ENCODE measurements around the gene MAP2K2.
"Not testable (repeated sequence)": the region's sequence is repeated elsewhere in the genome, so short reads cannot be mapped to it uniquely, and the experiment has no call there.

MAP2K2 gene

DNA sequence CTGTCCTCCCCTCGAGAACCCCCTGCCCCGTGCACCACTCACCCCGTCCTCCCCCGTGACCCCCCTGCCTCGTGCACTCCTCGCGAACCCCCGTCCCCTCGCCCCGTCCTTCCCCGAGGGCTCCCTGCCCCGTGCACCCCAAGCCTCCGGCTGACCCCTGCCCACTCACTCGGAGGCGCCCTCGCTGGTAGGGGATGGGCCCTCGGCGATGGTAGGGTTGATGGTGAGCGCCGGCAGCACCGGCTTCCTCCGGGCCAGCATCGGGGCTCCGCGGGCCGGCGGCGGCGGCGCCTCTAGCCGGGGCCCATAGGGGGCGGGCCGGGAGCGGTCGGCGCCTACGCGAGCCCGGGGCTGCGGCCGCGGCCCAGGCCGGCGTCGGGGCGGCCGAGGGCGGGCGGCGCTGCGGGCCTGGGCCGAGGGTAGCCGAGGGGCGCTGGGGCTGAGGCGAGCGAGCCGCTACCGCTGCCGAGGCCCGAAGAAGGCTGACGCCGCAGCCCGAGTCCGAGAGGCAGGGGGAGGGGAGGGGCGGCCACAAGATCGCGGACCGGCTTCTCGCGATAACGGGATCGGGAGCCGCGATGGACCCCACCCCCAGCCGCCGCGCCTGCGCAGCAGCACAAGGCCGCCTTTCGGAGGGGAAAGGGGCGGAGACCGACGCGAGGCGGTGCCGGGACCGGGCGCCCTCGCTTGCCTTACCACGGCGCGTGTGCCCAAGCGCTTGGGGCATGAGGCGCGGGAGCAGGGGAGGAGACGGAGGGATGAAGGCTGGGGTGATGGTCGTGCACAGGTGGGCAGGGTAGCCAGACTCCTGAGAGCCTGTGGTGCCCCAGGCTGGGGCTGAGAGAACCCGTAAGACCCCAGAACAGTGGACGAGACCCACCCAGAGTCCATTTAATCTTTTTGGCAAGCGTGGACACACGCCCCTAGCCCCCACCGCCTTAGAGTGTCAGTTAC is at the start of gene MAP2K2:
MAP2K2 (minus strand) TSS at position 508 of the 954 bp plus-strand sequence; CDS start at position 261, 247 bp downstream.
- Histone ChIP-seq H3K4me3 (peak within 1 kb of the TSS; percentile 64), H3K4me1 (peaks cover 10% of the 10 kb centered on the region), H3K27me3 (ENCODE audit: low read depth) (no peaks in the 10 kb centered on the region), H3K9me3 (no peaks in the 10 kb centered on the region), H3K36me3 (replicated peaks) (peaks cover 3% of the 10 kb centered on the region; the same call in 1 of the 2 replicates)
- DNase-seq (ENCODE audit: low spot score in 2 of 2) = peak; percentile 85 to 97
- in situ Hi-C loops (cut with MboI; ENCODE audit: low sequenced_read_pairs) = no loop called here

DNA sequence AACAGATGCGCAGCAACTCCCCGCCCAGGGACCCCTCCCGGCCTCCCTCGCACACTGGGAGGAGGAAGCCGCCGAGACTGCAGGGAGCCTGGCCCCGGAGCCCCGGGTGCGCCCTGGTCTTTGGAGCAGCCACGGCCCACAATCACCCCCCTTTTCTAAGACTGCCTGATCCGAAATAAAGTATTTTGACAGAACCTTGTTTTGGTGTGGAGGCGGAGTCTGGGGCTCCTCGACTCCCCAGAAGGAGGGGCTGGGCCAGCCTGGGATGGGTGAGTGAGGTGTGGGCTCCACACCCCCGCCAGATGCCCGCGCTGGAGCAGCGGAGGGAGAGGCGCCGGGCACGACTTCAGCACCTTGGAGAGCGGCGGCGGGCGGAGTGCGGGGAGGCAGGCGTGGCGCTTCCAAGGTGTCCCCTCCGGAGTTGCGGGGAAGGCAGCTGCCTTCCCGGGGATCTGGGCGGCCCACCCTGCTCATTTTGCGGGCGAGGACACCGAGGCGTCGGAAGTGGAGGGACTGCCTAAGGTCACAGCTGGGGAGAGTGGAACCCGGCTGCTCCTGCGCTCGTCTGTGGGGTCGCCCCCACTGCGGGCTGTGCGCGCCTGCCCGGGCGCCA is 49.0 kb upstream of the MAP2K2 start:
- H3K36me3 ChIP-seq (replicated peaks) = no peaks in the 10 kb centered on the region
- H3K9me3 ChIP-seq = no peaks in the 10 kb centered on the region
- in situ Hi-C loops (cut with MboI; ENCODE audit: low sequenced_read_pairs) = no loop called here
- H3K27me3 ChIP-seq (ENCODE audit: low read depth) = peaks cover 6% of the 10 kb centered on the region
- DNase-seq (ENCODE audit: low spot score in 2 of 2) = peak; percentile 27 to 85
- no peak overlapping the region for H3K4me3 ChIP-seq
- no peaks in the 10 kb centered on the region for H3K4me1 ChIP-seq

DNA sequence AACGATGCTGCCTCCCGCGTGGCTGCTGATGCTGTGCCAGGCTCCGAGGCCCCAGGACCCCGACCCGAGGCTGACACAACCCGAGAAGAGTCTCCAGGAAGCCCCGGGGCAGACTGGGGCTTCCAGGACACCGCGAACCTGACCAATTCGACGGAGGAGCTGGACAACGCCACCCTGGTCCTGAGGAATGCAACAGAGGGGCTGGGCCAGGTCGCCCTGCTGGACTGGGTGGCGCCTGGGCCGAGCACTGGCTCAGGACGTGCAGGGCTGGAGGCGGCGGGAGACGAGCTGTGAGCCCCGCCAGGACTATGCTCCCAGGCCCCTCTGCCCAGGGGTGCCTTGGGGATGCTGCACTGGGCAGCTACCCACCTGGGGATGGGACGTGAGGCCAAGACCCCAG is 47.8 kb upstream of the MAP2K2 start:
- DNase-seq (ENCODE audit: low spot score in 2 of 2) = no peak
- Histone ChIP-seq H3K4me3 (no peak overlapping the region), H3K9me3 (no peaks in the 10 kb centered on the region), H3K27me3 (ENCODE audit: low read depth) (peaks cover 6% of the 10 kb centered on the region), H3K36me3 (replicated peaks) (no peaks in the 10 kb centered on the region), H3K4me1 (no peaks in the 10 kb centered on the region)
- in situ Hi-C loops (cut with MboI; ENCODE audit: low sequenced_read_pairs) = no loop called here

DNA sequence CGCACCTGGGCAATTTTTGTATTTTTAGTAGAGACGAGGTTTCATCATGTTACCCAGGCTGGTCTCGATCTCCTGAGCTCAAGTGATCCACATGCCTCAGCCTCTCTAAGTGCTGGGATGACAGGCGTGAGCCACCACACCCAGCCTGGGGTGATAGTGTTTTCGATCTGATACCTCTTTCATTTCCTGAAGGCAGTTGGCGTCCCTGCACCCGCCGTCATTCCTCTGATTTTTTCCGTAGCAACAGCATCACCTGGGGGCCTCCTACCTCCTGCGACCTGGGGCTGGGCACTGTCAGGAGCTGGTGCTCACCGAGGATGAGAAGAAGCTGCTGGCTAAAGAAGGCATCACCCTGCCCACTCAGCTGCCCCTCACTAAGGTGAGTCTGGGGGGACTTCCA is 40.3 kb upstream of the MAP2K2 start:
- in situ Hi-C loops (cut with MboI; ENCODE audit: low sequenced_read_pairs) = no loop called here
- Histone ChIP-seq H3K4me3 (no peak overlapping the region), H3K4me1 (no peaks in the 10 kb centered on the region), H3K36me3 (replicated peaks) (no peaks in the 10 kb centered on the region), H3K9me3 (no peaks in the 10 kb centered on the region), H3K27me3 (ENCODE audit: low read depth) (peaks cover 24% of the 10 kb centered on the region)
- DNase-seq (ENCODE audit: low spot score in 2 of 2) = no peak

DNA sequence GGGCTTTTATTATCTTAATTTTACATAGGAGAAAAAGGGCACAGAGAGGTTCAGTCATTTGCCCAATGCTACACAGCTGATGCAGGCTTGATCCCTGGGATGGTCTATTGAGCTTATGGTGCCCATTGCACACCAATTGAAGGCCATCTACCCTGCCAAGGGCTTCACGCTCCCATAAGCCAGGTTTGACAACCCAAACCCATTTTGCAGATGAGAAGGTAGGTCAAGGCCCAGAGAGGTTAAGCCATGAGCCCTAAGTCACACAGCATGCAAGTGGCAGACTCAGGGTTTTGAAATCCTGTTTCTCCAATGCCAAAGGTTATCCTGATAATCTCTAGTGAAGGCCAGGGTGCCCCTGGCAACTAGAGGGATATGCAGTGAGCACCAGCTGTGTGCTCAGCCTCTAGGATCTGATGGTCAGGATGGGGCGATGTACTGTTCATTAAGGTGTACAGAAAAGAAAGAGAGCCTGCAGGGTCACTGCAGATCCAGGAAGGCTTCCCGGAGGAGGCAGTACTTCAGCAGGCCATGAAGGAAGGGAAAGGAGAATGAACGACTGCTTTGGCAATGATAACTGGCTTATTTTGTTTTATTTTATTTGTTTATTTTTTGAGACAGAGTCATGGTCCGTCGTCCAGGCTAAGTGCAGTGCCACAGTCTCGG is 37.6 kb upstream of the MAP2K2 start:
- DNase-seq (ENCODE audit: low spot score in 2 of 2) = no peak
- in situ Hi-C loops (cut with MboI; ENCODE audit: low sequenced_read_pairs) = no loop called here
- Histone ChIP-seq H3K4me3 (no peak overlapping the region), H3K36me3 (replicated peaks) (no peaks in the 10 kb centered on the region), H3K9me3 (no peaks in the 10 kb centered on the region), H3K27me3 (ENCODE audit: low read depth) (peaks cover 21% of the 10 kb centered on the region), H3K4me1 (no peaks in the 10 kb centered on the region)

DNA sequence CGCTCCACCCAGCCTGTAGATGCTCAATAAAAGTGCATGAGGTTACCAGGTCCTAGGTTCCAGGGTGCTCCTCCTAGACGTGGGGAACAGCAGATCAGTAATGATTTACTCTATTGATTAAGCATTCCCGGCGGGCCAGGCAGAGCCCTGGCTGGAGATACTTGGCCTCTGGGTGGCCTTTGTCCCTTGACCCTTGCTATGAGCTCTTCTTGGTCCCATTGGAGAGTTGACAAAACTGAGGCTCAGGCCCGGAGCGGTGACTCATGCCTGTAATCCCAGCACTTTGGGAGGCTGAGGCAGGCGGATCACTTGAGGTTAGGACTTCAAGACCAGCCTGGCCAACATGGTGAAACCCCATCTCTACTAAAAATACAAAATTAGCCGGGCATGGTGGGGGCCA is 34.0 kb upstream of the MAP2K2 start:
- DNase-seq (ENCODE audit: low spot score in 2 of 2); H3K4me3 ChIP-seq; H3K36me3 ChIP-seq (replicated peaks); in situ Hi-C loops (cut with MboI; ENCODE audit: low sequenced_read_pairs); H3K4me1 ChIP-seq; H3K9me3 ChIP-seq: not testable (repeated sequence)
- H3K27me3 ChIP-seq (ENCODE audit: low read depth) = peaks cover 19% of the 10 kb centered on the region

DNA sequence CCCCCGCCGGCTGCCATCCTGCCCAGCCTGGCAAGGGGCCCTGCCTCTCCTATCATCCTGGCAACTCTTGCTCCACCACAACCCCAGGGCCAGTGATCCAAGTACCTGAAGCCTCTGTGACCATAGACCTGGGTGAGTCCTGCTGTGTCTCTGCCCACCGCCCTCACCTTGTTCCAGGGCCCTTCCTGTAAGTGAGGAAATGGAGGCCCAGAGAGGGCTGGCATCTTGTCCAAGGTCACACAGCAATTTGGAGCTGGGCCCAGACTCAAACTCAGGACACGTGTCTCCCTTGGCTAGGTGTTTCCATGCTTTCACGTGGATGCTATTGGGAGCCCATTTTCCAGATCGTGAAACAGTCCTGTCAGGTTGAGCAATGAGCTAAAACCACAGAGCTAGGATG is 33.2 kb upstream of the MAP2K2 start:
- no peaks in the 10 kb centered on the region for H3K36me3 ChIP-seq (replicated peaks)
- no peak overlapping the region for H3K4me3 ChIP-seq
- peaks cover 19% of the 10 kb centered on the region for H3K27me3 ChIP-seq (ENCODE audit: low read depth)
- no peaks in the 10 kb centered on the region for H3K4me1 ChIP-seq
- H3K9me3 ChIP-seq = no peaks in the 10 kb centered on the region
- no peak for DNase-seq (ENCODE audit: low spot score in 2 of 2)
- in situ Hi-C loops (cut with MboI; ENCODE audit: low sequenced_read_pairs) = no loop called here

DNA sequence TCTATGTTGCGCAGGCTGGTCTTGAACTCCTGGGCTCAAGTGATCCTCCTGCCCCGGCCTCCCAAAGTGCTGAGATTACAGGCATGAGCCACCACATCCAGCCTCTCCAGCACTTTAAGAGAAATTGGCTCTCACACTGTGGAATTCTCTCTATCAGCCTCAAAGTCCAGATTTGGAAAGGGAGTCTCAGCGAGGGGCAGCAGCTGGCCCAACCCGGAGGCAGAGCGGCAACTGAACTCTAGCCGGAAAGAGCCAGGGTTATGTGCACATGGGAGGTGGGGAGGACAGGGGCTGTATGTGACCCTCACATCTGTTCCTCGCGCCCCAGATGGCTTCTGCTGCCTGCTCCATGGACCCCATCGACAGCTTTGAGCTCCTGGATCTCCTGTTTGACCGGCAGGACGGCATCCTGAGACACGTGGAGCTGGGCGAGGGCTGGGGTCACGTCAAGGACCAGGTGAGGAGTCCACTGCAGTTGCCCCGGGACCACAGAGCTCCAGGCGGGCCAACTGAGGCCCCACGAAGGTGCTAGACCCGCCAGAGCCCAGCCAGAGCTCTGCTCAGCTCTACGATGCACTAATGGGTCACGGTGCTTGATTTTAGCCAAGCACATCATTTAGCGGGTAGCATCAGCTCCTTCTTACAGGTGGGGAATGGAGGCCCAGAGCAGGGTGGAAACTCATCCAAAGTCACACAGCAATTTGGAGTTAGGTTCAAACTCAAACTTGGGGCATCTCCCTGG is 30.8 kb upstream of the MAP2K2 start:
- no peak for DNase-seq (ENCODE audit: low spot score in 2 of 2)
- Histone ChIP-seq H3K36me3 (replicated peaks) (no peaks in the 10 kb centered on the region), H3K9me3 (no peaks in the 10 kb centered on the region), H3K4me1 (no peaks in the 10 kb centered on the region), H3K4me3 (no peak overlapping the region), H3K27me3 (ENCODE audit: low read depth) (peaks cover 25% of the 10 kb centered on the region)
- in situ Hi-C loops (cut with MboI; ENCODE audit: low sequenced_read_pairs) = no loop called here

DNA sequence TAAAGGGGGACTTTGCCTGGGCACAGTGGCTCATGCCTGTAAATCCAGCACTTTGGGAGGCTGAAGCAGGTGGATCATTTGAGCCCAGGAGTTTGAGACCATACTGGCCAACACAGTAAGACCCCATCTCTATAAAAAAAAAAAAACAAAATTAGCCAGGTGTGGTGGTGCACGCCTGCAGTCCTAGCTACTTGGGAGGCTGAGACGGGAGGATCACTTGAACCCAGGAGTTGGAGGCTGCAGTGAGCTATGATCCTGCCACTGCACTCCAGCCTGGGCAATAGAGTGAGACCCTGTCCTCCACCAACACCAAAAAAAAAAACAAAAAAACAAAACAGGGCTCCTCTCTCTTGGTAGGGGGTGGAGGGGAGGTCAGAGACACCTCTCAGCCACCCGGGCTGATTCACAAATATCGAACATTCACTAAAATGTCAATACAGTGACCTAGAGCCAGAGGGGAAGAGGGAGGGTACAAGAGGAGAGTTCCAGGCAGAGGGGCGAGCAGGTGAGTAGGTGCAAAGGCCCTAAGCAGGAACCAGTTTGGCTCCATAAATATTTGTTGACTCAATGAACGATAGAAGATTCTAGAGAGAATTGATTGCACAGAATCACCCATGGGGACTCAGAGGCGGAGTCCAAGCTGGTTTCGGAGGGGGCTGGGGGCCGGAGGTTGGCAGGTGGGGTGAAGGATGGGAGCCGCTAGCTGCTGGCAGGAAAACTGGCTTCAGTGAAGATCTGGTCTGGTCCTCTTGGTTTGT is 28.5 kb upstream of the MAP2K2 start:
- Histone ChIP-seq H3K27me3 (ENCODE audit: low read depth) (peaks cover 28% of the 10 kb centered on the region), H3K4me1 (no peaks in the 10 kb centered on the region), H3K9me3 (no peaks in the 10 kb centered on the region), H3K4me3 (no peak overlapping the region), H3K36me3 (replicated peaks) (no peaks in the 10 kb centered on the region)
- in situ Hi-C loops (cut with MboI; ENCODE audit: low sequenced_read_pairs) = no loop called here
- DNase-seq (ENCODE audit: low spot score in 2 of 2) = no peak

DNA sequence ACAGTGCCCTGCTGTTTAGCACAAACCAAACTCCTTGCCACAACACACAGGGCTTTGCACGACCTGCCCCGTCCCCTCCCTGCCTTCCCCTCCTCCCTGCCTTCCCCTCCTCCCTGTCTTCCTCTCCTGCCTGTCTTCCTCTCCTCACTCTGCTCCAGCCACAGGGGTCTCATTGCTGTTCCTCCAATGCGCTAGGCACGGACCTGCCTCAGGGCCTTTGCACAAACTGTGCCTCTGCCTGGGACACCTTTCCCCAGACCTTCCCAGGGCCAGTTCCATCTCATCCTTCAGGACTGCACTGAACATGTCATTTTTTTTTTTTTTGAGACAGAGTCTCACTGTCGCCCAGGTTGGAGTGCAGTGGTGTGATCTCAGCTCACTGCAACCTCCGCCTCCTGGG is 27.7 kb upstream of the MAP2K2 start:
- in situ Hi-C loops (cut with MboI; ENCODE audit: low sequenced_read_pairs) = no loop called here
- Histone ChIP-seq H3K36me3 (replicated peaks) (no peaks in the 10 kb centered on the region), H3K4me1 (no peaks in the 10 kb centered on the region), H3K27me3 (ENCODE audit: low read depth) (peaks cover 28% of the 10 kb centered on the region), H3K4me3 (no peak overlapping the region), H3K9me3 (no peaks in the 10 kb centered on the region)
- DNase-seq (ENCODE audit: low spot score in 2 of 2) = no peak

DNA sequence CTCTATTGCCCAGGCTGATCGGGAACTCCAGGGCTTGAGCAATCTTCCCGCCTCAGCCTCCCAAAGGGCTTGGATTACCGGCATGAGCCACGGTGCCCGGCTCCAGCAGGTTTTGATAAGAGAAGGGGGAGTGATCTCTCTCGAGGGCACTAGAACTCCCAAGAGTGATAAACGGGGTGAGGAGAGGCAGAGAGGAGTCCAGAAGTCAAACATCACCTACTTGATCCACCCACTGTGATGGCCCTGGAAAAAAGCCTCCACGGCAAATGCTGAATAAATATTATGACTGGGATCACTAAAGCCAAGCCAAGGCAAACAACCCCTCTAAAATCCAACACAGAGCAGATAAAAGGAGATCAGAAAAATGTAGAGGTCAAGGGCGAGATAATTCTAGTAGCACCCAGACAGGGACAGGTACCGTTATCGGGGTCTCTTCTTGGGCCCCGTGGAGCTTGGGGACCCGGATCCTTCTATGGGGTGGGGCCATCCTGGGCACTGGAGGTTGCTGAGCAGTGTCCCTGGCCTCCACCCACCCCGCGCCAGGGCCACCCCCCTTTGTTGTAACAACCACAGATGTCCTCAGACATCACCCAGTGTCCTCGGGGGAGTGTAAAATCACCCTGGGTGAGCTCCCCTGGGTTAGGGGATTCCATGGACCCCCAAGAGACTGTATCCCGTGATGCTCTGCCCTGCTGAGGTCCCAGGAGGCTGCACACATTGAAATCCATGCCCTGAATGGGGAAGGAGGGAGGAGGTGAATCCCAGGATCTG is 25.8 kb upstream of the MAP2K2 start:
- Histone ChIP-seq H3K4me3 (no peak overlapping the region), H3K4me1 (no peaks in the 10 kb centered on the region), H3K9me3 (no peaks in the 10 kb centered on the region), H3K36me3 (replicated peaks) (no peaks in the 10 kb centered on the region), H3K27me3 (ENCODE audit: low read depth) (peaks cover 36% of the 10 kb centered on the region)
- in situ Hi-C loops (cut with MboI; ENCODE audit: low sequenced_read_pairs) = no loop called here
- no peak for DNase-seq (ENCODE audit: low spot score in 2 of 2)

DNA sequence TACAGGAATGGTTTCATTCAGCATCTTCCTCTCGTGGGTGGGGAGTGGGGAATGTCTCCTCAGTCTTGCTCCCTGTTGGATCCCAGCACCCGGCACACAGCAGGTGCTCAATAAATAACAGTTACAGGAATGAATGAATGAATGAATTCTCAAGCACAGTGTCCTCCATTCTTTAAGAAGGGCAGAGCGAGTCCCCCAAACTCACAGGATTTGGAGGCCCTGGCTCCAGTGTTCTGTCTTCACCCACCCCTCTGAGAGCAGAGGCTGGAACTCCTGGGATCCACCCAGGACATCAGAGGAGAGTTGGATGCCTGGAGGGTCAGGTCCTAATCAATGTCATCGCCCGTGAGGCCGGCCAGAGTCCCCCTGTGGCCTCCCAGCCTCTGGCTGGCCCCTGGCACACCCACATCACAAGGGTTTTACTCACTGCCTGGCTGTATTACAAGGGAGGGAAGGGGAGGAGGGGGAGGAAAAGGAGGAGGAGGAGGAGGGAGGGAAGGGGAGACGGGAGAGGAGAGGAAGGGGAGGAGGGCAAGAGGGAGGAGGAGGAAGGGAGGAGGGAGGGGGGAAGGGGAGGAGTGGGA is 20.8 kb upstream of the MAP2K2 start:
- Histone ChIP-seq H3K9me3 (no peaks in the 10 kb centered on the region), H3K36me3 (replicated peaks) (no peaks in the 10 kb centered on the region), H3K27me3 (ENCODE audit: low read depth) (peaks cover 18% of the 10 kb centered on the region), H3K4me3 (no peak overlapping the region), H3K4me1 (no peaks in the 10 kb centered on the region)
- in situ Hi-C loops (cut with MboI; ENCODE audit: low sequenced_read_pairs) = no loop called here
- no peak for DNase-seq (ENCODE audit: low spot score in 2 of 2)
